ENCODE data around the gene PMEPA1. TPM values are rescaled to one million over a fixed set of nuclear protein-coding genes. Genes with fewer than 3 reads are reported as not detected.
A peak's percentile ranks its signal among the peaks of the same experiment; 100 is the strongest.

The PMEPA1 gene
- total RNA-seq, 1 donor from 2014 or later, result 26.9 TPM

- intact Hi-C loops (cut with DNase I), result no loop called here
- Histone ChIP-seq H3K4me1 (peaks cover 8% of the 10 kb centered on the region), H3K4me3 (no peak overlapping the region), H3K27me3 (ENCODE audit: low read depth) (no peaks in the 10 kb centered on the region), H3K36me3 (peaks cover 39% of the 10 kb centered on the region), H3K27ac (no peak overlapping the region), H3K9me3 (no peaks in the 10 kb centered on the region)
- no peak for TF ChIP-seq CTCF (IDR thresholded peaks at IDR 0.05)
- no peak for ATAC-seq
- peak; percentile 35 for DNase-seq
Observed at GRCh38 chr20:57656821-57657534, 52.8 kb downstream of the PMEPA1 start.

GRCh38 chr20:57656252-57656820, 53.5 kb downstream of the PMEPA1 start:
- H3K4me1 ChIP-seq, result peaks cover 7% of the 10 kb centered on the region
- TF ChIP-seq CTCF (IDR thresholded peaks at IDR 0.05), result no peak
- DNase-seq (peak; percentile 40), ATAC-seq (no peak)
- peaks cover 44% of the 10 kb centered on the region for H3K36me3 ChIP-seq
- H3K4me3 ChIP-seq, result no peak overlapping the region
- H3K27ac ChIP-seq, result no peak overlapping the region
- H3K27me3 ChIP-seq (ENCODE audit: low read depth), result no peaks in the 10 kb centered on the region
- intact Hi-C loops (cut with DNase I), result no loop called here
- no peaks in the 10 kb centered on the region for H3K9me3 ChIP-seq

GRCh38 chr20:57655809-57656155, 54.0 kb downstream of the PMEPA1 start:
- Histone ChIP-seq H3K4me1 (peaks cover 4% of the 10 kb centered on the region), H3K36me3 (peaks cover 49% of the 10 kb centered on the region), H3K4me3 (no peak overlapping the region), H3K27me3 (ENCODE audit: low read depth) (no peaks in the 10 kb centered on the region), H3K9me3 (no peaks in the 10 kb centered on the region), H3K27ac (no peak overlapping the region)
- intact Hi-C loops (cut with DNase I), result no loop called here
- DNase-seq, result no peak
- ATAC-seq, result no peak
- no peak for TF ChIP-seq CTCF (IDR thresholded peaks at IDR 0.05)

DNA sequence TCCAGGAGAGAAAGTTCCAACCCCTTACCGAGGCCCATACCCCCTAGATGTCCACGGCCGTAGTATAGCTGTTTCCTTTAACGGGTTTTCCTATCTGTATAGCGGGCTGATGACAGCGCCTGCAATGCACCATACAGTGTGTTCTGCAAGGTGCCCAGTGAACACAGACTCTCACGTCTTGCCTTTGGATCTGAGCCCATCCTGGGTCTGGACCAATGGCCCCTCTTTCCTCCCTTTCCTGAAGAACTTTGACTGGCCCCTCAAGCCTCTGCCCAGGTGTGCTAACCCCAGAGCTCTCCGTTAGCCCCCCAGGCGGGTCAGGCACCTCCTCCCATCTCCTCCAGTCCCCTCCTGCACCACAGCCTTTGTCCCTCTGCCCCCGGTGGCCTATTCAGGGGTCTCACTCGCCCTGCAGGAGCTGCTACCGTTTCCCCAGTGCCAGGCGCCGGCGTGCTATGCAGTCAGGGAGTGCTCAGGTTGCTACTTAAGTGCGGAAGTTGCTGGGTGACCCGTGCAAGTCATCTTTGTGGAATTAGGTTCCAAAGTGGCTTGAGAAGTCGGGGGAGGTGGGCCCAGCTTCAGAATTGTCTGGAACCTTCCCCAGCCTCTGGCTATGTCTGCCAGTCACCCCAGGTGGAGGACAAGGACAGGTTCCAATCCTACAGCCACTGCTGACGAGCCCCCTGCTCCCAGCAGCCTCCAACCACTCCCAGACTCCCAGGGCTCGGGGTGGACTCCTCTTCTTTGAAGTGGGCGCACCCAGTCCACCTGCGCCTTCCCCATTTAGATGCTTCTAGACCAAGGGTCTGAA, 54.6 kb downstream of the PMEPA1 start:
- TF ChIP-seq CTCF (IDR thresholded peaks at IDR 0.05), result no peak
- DNase-seq (peak; percentile 38), ATAC-seq (no peak)
- intact Hi-C loops (cut with DNase I), result no loop called here
- no peak overlapping the region for H3K4me3 ChIP-seq
- H3K4me1 ChIP-seq, result peaks cover 4% of the 10 kb centered on the region
- H3K36me3 ChIP-seq, result peaks cover 54% of the 10 kb centered on the region
- H3K9me3 ChIP-seq, result no peaks in the 10 kb centered on the region
- no peak overlapping the region for H3K27ac ChIP-seq
- no peaks in the 10 kb centered on the region for H3K27me3 ChIP-seq (ENCODE audit: low read depth)

- peaks cover 4% of the 10 kb centered on the region for H3K4me1 ChIP-seq
- ATAC-seq (peak; percentile 67 to 75), DNase-seq (peak; percentile 49)
- H3K9me3 ChIP-seq, result no peaks in the 10 kb centered on the region
- H3K27me3 ChIP-seq (ENCODE audit: low read depth), result no peaks in the 10 kb centered on the region
- intact Hi-C loops (cut with DNase I), result no loop called here
- TF ChIP-seq CTCF (IDR thresholded peaks at IDR 0.05), result peak; percentile 92
- H3K27ac ChIP-seq, result no peak overlapping the region
- H3K36me3 ChIP-seq, result peaks cover 58% of the 10 kb centered on the region
- no peak overlapping the region for H3K4me3 ChIP-seq
Observed at GRCh38 chr20:57654363-57654997, 55.3 kb downstream of the PMEPA1 start.

Data from lower lobe of right lung (tissue), 2 donors.